ENCODE data around the gene ARMC5.
"Not testable (repeated sequence)": the region's sequence is repeated elsewhere in the genome, so short reads cannot be mapped to it uniquely, and the experiment has no call there.

- TF ChIP-seq POLR2AphosphoS5, POLR2A (IDR thresholded peaks at IDR 0.05; ENCODE audit: low read depth, low read length): not testable (repeated sequence)
Observed at GRCh38 chr16:31484048-31484447, 24.7 kb downstream of the ARMC5 start.
